ENCODE data around the gene SDC3. TPM values are rescaled to one million over a fixed set of nuclear protein-coding genes. Genes with fewer than 3 reads are reported as not detected.

The SDC3 gene
- total and polyA plus RNA-seq, 2 of the 8 experiments (the other 6 are each of a cell fraction or from before 2014, with no cell fraction given) = 7.0 to 27.0 TPM

DNA sequence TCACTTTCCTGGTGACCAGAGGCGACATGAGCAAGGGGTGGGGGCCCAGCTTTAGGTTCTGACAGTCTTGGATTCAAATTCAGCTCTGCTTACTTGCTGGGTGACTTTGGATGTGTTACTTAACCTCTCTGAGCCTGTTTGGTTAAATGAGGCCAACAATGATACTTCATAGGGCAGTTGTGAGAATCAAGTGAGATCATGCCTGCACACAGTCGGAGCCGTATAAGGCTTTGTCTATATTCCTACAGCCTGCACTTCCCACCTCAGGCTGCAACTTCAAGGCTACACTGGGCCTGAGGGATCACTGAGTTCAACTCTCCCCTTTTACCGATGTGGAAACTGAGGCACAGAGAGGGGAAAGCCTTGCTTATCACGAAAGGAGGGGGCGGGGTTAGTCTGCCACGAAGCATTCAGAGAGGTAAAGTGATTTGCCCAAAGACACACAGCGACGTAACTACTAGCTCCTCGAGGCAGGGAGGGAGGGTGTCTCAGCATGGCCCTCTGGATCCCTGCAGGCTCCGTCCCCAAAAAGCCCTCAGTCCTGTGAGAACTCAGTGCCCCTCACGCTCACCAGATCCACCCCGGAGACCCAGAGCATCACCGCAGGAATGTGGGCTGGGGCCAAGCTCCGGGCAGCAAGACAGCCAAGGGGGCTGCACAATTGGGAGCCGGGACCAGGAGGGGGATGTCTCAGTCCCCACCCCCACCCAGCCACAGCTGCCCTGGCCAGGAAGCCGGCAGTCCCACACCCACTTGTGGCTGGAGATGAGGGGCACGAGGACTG, 25.0 kb downstream of the SDC3 start:
- Histone ChIP-seq H4K5ac (ENCODE audit: insufficient read length, low read depth, low read length) (no peak overlapping the region), H3K36me3 (ENCODE audit: control insufficient read depth in 2 of 4, insufficient read depth in 4 of 4, low read length in 3 of 4) (no peaks in the 10 kb centered on the region), H3K23me2 (ENCODE audit: low read depth, low read length) (no peaks in the 10 kb centered on the region), H3K9ac (replicated peaks in 1 of 4; ENCODE audit: extremely low read depth in 1 of 4, low read depth in 3 of 4, low read length in 3 of 4) (no peak overlapping the region), H2AK5ac (ENCODE audit: low read depth, low read length) (0 out of 2 replicates have a peak overlapping the region, but pooled peaks have one; percentile 15), H3K4me3 (ENCODE audit: extremely low read depth in 1 of 4, insufficient read depth in 2 of 4, low read depth in 3 of 4, low read length in 4 of 4) (no peak overlapping the region), H2BK5ac (ENCODE audit: low read depth, low read length) (peak overlapping the region; percentile 44; the same call in 1 of the 2 replicates), H2BK12ac (ENCODE audit: low read depth, low read length) (peak overlapping the region; percentile 68; the same call in 1 of the 2 replicates), H3K14ac (ENCODE audit: insufficient read length) (no peak overlapping the region), H3K4me2 (ENCODE audit: insufficient read depth in 1 of 2, low read depth in 2 of 2, low read length in 2 of 2) (no peak overlapping the region), H2BK15ac (ENCODE audit: low read length) (no peak overlapping the region), H3K27ac (ENCODE audit: low read depth, low read length) (no peak overlapping the region), H3K4ac (replicated peaks; ENCODE audit: insufficient read length, low read depth, low read length) (no peak overlapping the region), H3K56ac (replicated peaks; ENCODE audit: insufficient read length, low read depth, low read length) (no peak overlapping the region), H3K4me1 (replicated peaks in 1 of 4; ENCODE audit: control insufficient read depth in 3 of 4, insufficient read depth in 4 of 4, low read length in 3 of 4) (peaks cover 11 to 36% (median 22%) of the 10 kb centered on the region in 4 experiments), H2BK120ac (replicated peaks; ENCODE audit: low read depth, low read length) (no peak overlapping the region), H3K18ac (ENCODE audit: extremely low read depth, low read length) (peak overlapping the region; percentile 19; the same call in 1 of the 2 replicates), H3K27me3 (replicated peaks in 1 of 4; ENCODE audit: control insufficient read depth in 3 of 4, extremely low read depth in 1 of 4, insufficient read depth in 3 of 4, low read length in 3 of 4) (no peaks in the 10 kb centered on the region), H2AFZ (ENCODE audit: low read length) (no peak overlapping the region), H3K79me1 (ENCODE audit: low read depth, low read length) (peaks cover 12% of the 10 kb centered on the region), H4K20me1 (replicated peaks in 1 of 2; ENCODE audit: control insufficient read depth in 1 of 2, insufficient read depth in 2 of 2, low read length in 2 of 2) (peaks cover 9 to 14% of the 10 kb centered on the region in 2 experiments), H3K79me2 (ENCODE audit: control insufficient read depth in 1 of 2, insufficient read depth in 2 of 2, low read length in 2 of 2) (no peaks in the 10 kb centered on the region; a peak in 1 of 4 replicates), H3K23ac (ENCODE audit: insufficient read length) (no peak overlapping the region), H3K9me3 (ENCODE audit: insufficient read depth in 2 of 2, low read depth in 1 of 2, low read length in 1 of 2) (no peaks in the 10 kb centered on the region), H4K91ac (replicated peaks; ENCODE audit: insufficient read length, low read length) (no peak overlapping the region), H4K8ac (ENCODE audit: extremely low read depth, insufficient read depth, low read length) (no peak overlapping the region), H2BK20ac (ENCODE audit: low read length) (no peak overlapping the region)
- 0 out of 2 replicates have a peak, but pooled peaks have one; percentile 49 for TF ChIP-seq KDM1A (IDR thresholded peaks at IDR 0.05; ENCODE audit: borderline replicate concordance, low read length)
- no peak for TF ChIP-seq POLR2AphosphoS5 (IDR thresholded peaks at IDR 0.05; ENCODE audit: low read depth, low read length)
- ChIA-PET POLR2A (ENCODE audit: partially characterized antibody) (interaction anchor here (0.6 to 1.0 kb wide), 2 partner anchors 9 to 49 kb away, joined by 3 read pairs; no protein-coding TSS in a partner anchor), CTCF (ENCODE audit: partially characterized antibody) (interaction anchor here (0.5 to 2.5 kb wide), 9 partner anchors 9 to 104 kb away, joined by 3 to 7 read pairs (median 4); no protein-coding TSS in a partner anchor)
- WGBS, 2 experiments (ENCODE audit: extremely low coverage in 1 of 2, insufficient coverage in 1 of 2, insufficient read length in 1 of 2, insufficient replicate concordance in 2 of 2, low coverage in 1 of 2, low lambda C conversion rate in 2 of 2, missing lambda C conversion rate in 1 of 2) = 83% methylated on average over 16 of the region's 18 CpGs; no CpG with 5 or more reads in 1 of the 2 experiments
- FAIRE-seq = no peak
- no peak for DNase-seq (ENCODE audit: low read depth in 1 of 2, low spot score in 2 of 2)
